Fibroblast of villous mesenchyme (primary cell): ENCODE data around the gene PRKCE. TPM values are rescaled to one million over a fixed set of nuclear protein-coding genes. Genes with fewer than 3 reads are reported as not detected.

ENCODE experiments used
- DNase-seq: peaks from one replicate; pipeline ENCODE4 v3.0.0-alpha.2; 2010; ENCODE audit warnings: low read depth
- H3K4me3 ChIP-seq: 2 replicates; pipeline ENCODE4 v1.5.1; 2011; ENCODE audit warnings: low read depth, mild to moderate bottlenecking, low read length
- CTCF ChIP-seq: IDR thresholded peaks from 2 replicates; pipeline ENCODE4 v1.5.1; 2012; ENCODE audit warnings: low read depth, mild to moderate bottlenecking, low read length; ENCODE audit not compliant: insufficient read depth
- total RNA-seq: library from RNA; depleted of rRNA; stranded (reverse); fragments of >200 nt; gene quantifications from 2 replicates; pipeline ENCODE4 v1.2.3, GENCODE V29; 2012

The PRKCE gene
- total RNA-seq, 1 donor, result 27.2 TPM

- no peak for DNase-seq
- no peak for TF ChIP-seq CTCF
- no peak overlapping the region for H3K4me3 ChIP-seq
These were observed 335.0 kb downstream of the PRKCE start for GRCh38 chr2:45986509-45986908.

GRCh38 chr2:45987856-45988255, 336.4 kb downstream of the PRKCE start:
- TF ChIP-seq CTCF, result no peak
- no peak overlapping the region for H3K4me3 ChIP-seq
- DNase-seq, result no peak

GRCh38 chr2:45988879-45989278, 337.4 kb downstream of the PRKCE start:
- no peak for TF ChIP-seq CTCF
- DNase-seq, result no peak
- no peak overlapping the region for H3K4me3 ChIP-seq

- DNase-seq, result no peak
- TF ChIP-seq CTCF, result no peak
- no peak overlapping the region for H3K4me3 ChIP-seq
These were observed 338.7 kb downstream of the PRKCE start for GRCh38 chr2:45990131-45990530.

- H3K4me3 ChIP-seq, result no peak overlapping the region
- peak; percentile 48 for DNase-seq
- no peak for TF ChIP-seq CTCF
These were observed 340.7 kb downstream of the PRKCE start for GRCh38 chr2:45992021-45992740.

- no peak for TF ChIP-seq CTCF
- DNase-seq, result no peak
- no peak overlapping the region for H3K4me3 ChIP-seq
These were observed 341.4 kb downstream of the PRKCE start for GRCh38 chr2:45992741-45993475.
